ENCODE results near the gene ETS1.

ETS1 gene

GRCh38 chr11:128540469-128540868, 46.9 kb downstream of the ETS1 start:
- in situ Hi-C loops (cut with HindIII; ENCODE audit: low sequenced_read_pairs) = no loop called here
- DNase-seq (ENCODE audit: low read depth) = no peak
- no peak for TF ChIP-seq CTCF (IDR thresholded peaks at IDR 0.05; ENCODE audit: low read depth, low read length, missing control alignments)
- no peak overlapping the region for H3K4me3 ChIP-seq (ENCODE audit: low read depth, low read length)

- no peak overlapping the region for H3K4me3 ChIP-seq (ENCODE audit: low read depth, low read length)
- in situ Hi-C loops (cut with HindIII; ENCODE audit: low sequenced_read_pairs) = no loop called here
- TF ChIP-seq CTCF (IDR thresholded peaks at IDR 0.05; ENCODE audit: low read depth, low read length, missing control alignments) = no peak
- no peak for DNase-seq (ENCODE audit: low read depth)
Measured at GRCh38 chr11:128536506-128536905, 50.9 kb downstream of the ETS1 start.

GRCh38 chr11:128535468-128536457, 51.6 kb downstream of the ETS1 start:
- no peak overlapping the region for H3K4me3 ChIP-seq (ENCODE audit: low read depth, low read length)
- in situ Hi-C loops (cut with HindIII; ENCODE audit: low sequenced_read_pairs) = no loop called here
- DNase-seq (ENCODE audit: low read depth) = no peak
- TF ChIP-seq CTCF (IDR thresholded peaks at IDR 0.05; ENCODE audit: low read depth, low read length, missing control alignments) = no peak

- TF ChIP-seq CTCF (IDR thresholded peaks at IDR 0.05; ENCODE audit: low read depth, low read length, missing control alignments) = no peak
- no peak for DNase-seq (ENCODE audit: low read depth)
- no peak overlapping the region for H3K4me3 ChIP-seq (ENCODE audit: low read depth, low read length)
- in situ Hi-C loops (cut with HindIII; ENCODE audit: low sequenced_read_pairs) = no loop called here
Measured at GRCh38 chr11:128533472-128533871, 53.9 kb downstream of the ETS1 start.

GRCh38 chr11:128532572-128533091, 54.7 kb downstream of the ETS1 start:
- DNase-seq (ENCODE audit: low read depth) = no peak

More at GRCh38 chr11:128532572-128533091, 54.7 kb downstream of the ETS1 start:
- no peak for TF ChIP-seq CTCF (IDR thresholded peaks at IDR 0.05; ENCODE audit: low read depth, low read length, missing control alignments)
- in situ Hi-C loops (cut with HindIII; ENCODE audit: low sequenced_read_pairs) = no loop called here
- no peak overlapping the region for H3K4me3 ChIP-seq (ENCODE audit: low read depth, low read length)
